ENCODE data around the gene TFF3. TPM values are rescaled to one million over a fixed set of nuclear protein-coding genes. Genes with fewer than 3 reads are reported as not detected.

The TFF3 gene
- total and polyA plus RNA-seq, 5 donors, result 1.2 to 2.6 (median 1.9) TPM

Other genes with a start within 250 kb of the TFF3 start
- gene UMODL1, start 244.1 kb downstream of the TFF3 start, total RNA-seq, result not detected
- gene UMODL1, start 244.1 kb downstream of the TFF3 start, polyA plus RNA-seq, result not detected
- 10 to 100 TPM in 1 of 4 donors, 1 to 10 TPM in 3; 3.6 to 11.5 (median 5.8) TPM for gene ABCG1, start 96.3 kb downstream of the TFF3 start, total RNA-seq
- gene ABCG1, start 96.3 kb downstream of the TFF3 start, polyA plus RNA-seq, result 5.7 TPM
- not detected for gene TFF2, start 35.6 kb upstream of the TFF3 start, total RNA-seq
- not detected for gene TFF2, start 35.6 kb upstream of the TFF3 start, polyA plus RNA-seq
- not detected for gene TFF1, start 51.1 kb upstream of the TFF3 start, total RNA-seq
- gene TFF1, start 51.1 kb upstream of the TFF3 start, polyA plus RNA-seq, result not detected
- not detected for gene TMPRSS3, start 80.6 kb upstream of the TFF3 start, total RNA-seq
- not detected for gene TMPRSS3, start 80.6 kb upstream of the TFF3 start, polyA plus RNA-seq
- under 1 TPM; 0.15 to 0.29 (median 0.25) TPM for gene UBASH3A, start 88.5 kb upstream of the TFF3 start, total RNA-seq
- 0.07 TPM for gene UBASH3A, start 88.5 kb upstream of the TFF3 start, polyA plus RNA-seq
- gene RSPH1, start 180.8 kb upstream of the TFF3 start, total RNA-seq, result not detected
- gene RSPH1, start 180.8 kb upstream of the TFF3 start, polyA plus RNA-seq, result not detected
- 1 to 10 TPM; 2.7 to 2.9 (median 2.9) TPM for gene SLC37A1, start 198.4 kb upstream of the TFF3 start, total RNA-seq
- gene SLC37A1, start 198.4 kb upstream of the TFF3 start, polyA plus RNA-seq, result 1.9 TPM

Data from right cardiac atrium (tissue), 5 donors.